KMS-11 (cell line): ENCODE results near the gene POLR3GL.
A peak's percentile ranks its signal among the peaks of the same experiment; 100 is the strongest.

Source experiments
- H2AFZ ChIP-seq: fragments of 200-600 bp; sonication (generic); 2 replicates; pipeline ENCODE4 v1.6.1; 2016; ENCODE audit warnings: antibody characterized with exemption, mixed run types, low read depth
- H3K27ac ChIP-seq: fragments of 200-600 bp; sonication (generic); 2 replicates; pipeline ENCODE4 v1.6.1; 2016; ENCODE audit warnings: mild to moderate bottlenecking, mixed run types
- H3K27me3 ChIP-seq: fragments of 200-600 bp; sonication (generic); 2 replicates; pipeline ENCODE4 v1.6.1; 2017; ENCODE audit warnings: mild to moderate bottlenecking, low read depth, mixed run types, moderate library complexity; ENCODE audit not compliant: insufficient read depth
- H3K36me3 ChIP-seq: fragments of 200-600 bp; sonication (generic); 2 replicates; pipeline ENCODE4 v1.6.1; 2017; ENCODE audit warnings: mild to moderate bottlenecking, mixed run types; ENCODE audit not compliant: insufficient read depth
- H3K4me1 ChIP-seq: fragments of 200-600 bp; sonication (generic); 2 replicates; pipeline ENCODE4 v1.6.1; 2016; ENCODE audit warnings: mild to moderate bottlenecking, low read depth, mixed run types; ENCODE audit not compliant: poor library complexity, severe bottlenecking
- H3K4me2 ChIP-seq: fragments of 200-600 bp; sonication (generic); 2 replicates; pipeline ENCODE4 v1.7.0; 2016; ENCODE audit warnings: mild to moderate bottlenecking, mixed run types
- H3K4me3 ChIP-seq: fragments of 200-600 bp; sonication (generic); IDR thresholded peaks from 2 replicates; pipeline ENCODE4 v1.6.1; 2017; ENCODE audit warnings: low read depth, low read length, mixed read lengths; ENCODE audit not compliant: insufficient read depth
- H3K79me2 ChIP-seq: fragments of 200-600 bp; sonication (generic); 2 replicates; pipeline ENCODE4 v1.6.1; 2016; ENCODE audit warnings: low read depth, mixed run types; ENCODE audit not compliant: insufficient read depth
- H3K9ac ChIP-seq: fragments of 200-600 bp; sonication (generic); 2 replicates; pipeline ENCODE4 v1.6.1; 2016; ENCODE audit warnings: mild to moderate bottlenecking, mixed run types
- H4K20me1 ChIP-seq: fragments of 200-600 bp; sonication (generic); 2 replicates; pipeline ENCODE4 v1.6.1; 2016; ENCODE audit warnings: mild to moderate bottlenecking, mixed run types; ENCODE audit not compliant: insufficient read depth
- CTCF ChIP-seq: fragments of 200-600 bp; sonication (generic); conservative IDR thresholded peaks from 2 replicates; pipeline ENCODE4 v1.6.1; 2017; ENCODE audit warnings: low read depth, mild to moderate bottlenecking, antibody characterized with exemption, low read length, moderate library complexity, mixed read lengths

Gene POLR3GL

GRCh38 chr1:145956361-145956760 is 8.1 kb upstream of the POLR3GL start:
- Histone ChIP-seq H3K4me1 (peaks cover 28% of the 10 kb centered on the region), H3K79me2 (peaks cover 4% of the 10 kb centered on the region; the same call in 1 of the 2 replicates), H3K4me2 (peak overlapping the region; percentile 77), H3K9ac (0 out of 2 replicates have a peak overlapping the region, but pooled peaks have one; percentile 65), H3K4me3 (no peak overlapping the region), H3K27ac (no peak overlapping the region), H2AFZ (peak overlapping the region; percentile 63; the same call in 1 of the 2 replicates), H3K27me3 (no peaks in the 10 kb centered on the region), H3K36me3 (no peaks in the 10 kb centered on the region), H4K20me1 (no peaks in the 10 kb centered on the region)
- no peak for TF ChIP-seq CTCF

DNA sequence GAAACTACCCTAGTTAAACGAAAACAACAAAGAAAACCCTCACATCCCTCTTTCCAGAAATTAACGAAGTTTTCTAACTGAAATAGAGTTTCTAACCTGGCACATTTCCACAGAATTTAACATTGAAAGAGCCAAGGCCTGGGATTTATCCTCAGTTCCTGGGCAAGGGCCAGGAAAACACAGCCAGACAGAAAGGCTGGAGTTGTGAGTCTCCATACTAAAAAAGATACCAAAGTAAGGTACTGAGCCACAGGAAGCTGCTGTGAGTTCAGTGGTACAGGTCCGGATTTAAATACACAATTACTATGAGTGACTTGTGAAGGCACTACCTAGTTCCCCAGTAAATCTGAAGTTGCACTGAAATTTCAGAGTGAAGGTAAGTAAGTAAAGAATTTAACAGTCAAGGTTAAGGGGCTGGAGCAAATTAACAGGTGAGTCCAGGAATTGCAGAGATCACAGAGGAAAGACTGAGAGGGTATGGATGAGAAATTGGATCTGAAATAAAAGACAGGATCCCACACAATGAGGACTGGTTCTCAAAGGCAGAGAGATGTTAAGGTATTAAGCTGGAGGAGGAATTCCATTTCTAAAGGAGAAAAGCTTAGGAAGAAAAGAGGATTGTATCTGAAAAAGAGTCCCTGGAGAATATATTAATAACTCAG is 7.6 kb upstream of the POLR3GL start:
- Histone ChIP-seq H3K27ac (peak overlapping the region; percentile 50), H4K20me1 (no peaks in the 10 kb centered on the region), H2AFZ (peak overlapping the region; percentile 63), H3K79me2 (peaks cover 4% of the 10 kb centered on the region; the same call in 1 of the 2 replicates), H3K4me1 (peaks cover 28% of the 10 kb centered on the region), H3K4me2 (peak overlapping the region; percentile 77), H3K9ac (peak overlapping the region; percentile 65), H3K36me3 (no peaks in the 10 kb centered on the region), H3K27me3 (no peaks in the 10 kb centered on the region), H3K4me3 (peak overlapping the region; percentile 94)
- TF ChIP-seq CTCF, result no peak

DNA sequence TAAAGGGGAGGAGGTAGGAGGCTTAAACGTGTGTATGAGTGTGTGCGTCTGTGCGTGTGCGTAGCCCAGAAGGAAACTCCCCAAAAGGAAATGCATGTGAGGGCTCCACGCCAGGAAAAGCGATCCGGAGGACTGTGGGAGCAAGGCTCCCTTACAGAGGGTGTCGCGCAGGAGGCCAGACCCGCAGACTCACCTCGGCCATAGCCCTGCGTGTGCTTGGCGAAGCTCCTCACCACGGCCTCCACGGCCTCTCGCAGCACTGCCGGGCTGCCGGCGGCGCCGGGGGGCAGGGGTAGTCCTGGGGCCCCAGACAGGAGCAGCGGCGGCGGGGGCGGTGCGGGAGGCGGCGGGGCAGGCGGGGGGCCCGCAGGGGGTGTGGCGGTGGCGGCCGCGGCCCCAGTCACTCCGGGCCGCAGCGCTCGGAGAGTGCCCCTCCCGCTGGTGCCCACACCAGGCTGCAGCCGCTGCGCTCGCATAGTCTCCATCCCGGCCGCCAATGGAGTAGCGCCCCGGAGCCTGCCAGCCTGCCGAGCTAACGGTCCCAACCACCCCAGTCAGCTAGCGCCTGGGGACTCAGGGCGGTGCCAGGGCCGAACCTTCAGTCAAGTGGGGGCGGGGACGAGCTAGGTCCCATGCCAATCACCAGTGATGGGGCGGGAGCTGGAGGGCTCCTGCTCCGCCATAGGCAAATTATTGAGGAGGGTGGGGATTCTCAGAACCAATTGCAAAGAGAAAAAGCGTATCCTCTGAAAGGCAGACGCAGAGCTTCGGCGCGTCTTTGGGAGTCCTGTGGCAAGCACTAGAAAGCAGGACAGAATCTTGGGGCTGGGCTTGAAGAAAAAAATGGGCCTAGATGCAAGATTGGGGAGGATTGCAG is 6.8 kb upstream of the POLR3GL start, which contains the start of gene LIX1L:
Gene LIX1L, minus strand, starts transcription at position 575 of the 877 bp plus-strand sequence. Its CDS starts 90 bp downstream, at position 485.
- Histone ChIP-seq H3K4me3 (peak within 1 kb of the TSS; percentile 94), H3K4me1 (peaks cover 28% of the 10 kb centered on the region), H3K79me2 (peaks cover 4% of the 10 kb centered on the region; the same call in 1 of the 2 replicates), H3K9ac (peak within 1 kb of the TSS; percentile 65), H3K36me3 (no peaks in the 10 kb centered on the region), H3K27ac (peak within 1 kb of the TSS; percentile 50), H2AFZ (peak within 1 kb of the TSS; percentile 63), H3K4me2 (peak within 1 kb of the TSS; percentile 77), H3K27me3 (no peaks in the 10 kb centered on the region), H4K20me1 (no peaks in the 10 kb centered on the region)
- no peak for TF ChIP-seq CTCF

- Histone ChIP-seq H3K4me2 (peak overlapping the region; percentile 77), H3K4me3 (no peak overlapping the region), H3K79me2 (peaks cover 4% of the 10 kb centered on the region; the same call in 1 of the 2 replicates), H2AFZ (peak overlapping the region; percentile 63), H3K27ac (no peak overlapping the region; the same call in 1 of the 2 replicates), H3K9ac (peak overlapping the region; percentile 65; the same call in 1 of the 2 replicates), H3K27me3 (no peaks in the 10 kb centered on the region), H4K20me1 (no peaks in the 10 kb centered on the region), H3K4me1 (peaks cover 36% of the 10 kb centered on the region), H3K36me3 (no peaks in the 10 kb centered on the region)
- TF ChIP-seq CTCF, result no peak
Measured at GRCh38 chr1:145958734-145959133, 5.8 kb upstream of the POLR3GL start.
